Purkinje cell (primary cell): ENCODE results near the gene DGKH. TPM values are rescaled to one million over a fixed set of nuclear protein-coding genes. Genes with fewer than 3 reads are reported as not detected.

Experiments used
- polyA plus RNA-seq: library from polyadenylated mRNA; unstranded; fragments of >200 nt; fragmentation: Nextera tagmentation; gene quantifications from 2 replicates; pipeline ENCODE4 v1.2.1, GENCODE V29; 2014

The DGKH gene, protein sequence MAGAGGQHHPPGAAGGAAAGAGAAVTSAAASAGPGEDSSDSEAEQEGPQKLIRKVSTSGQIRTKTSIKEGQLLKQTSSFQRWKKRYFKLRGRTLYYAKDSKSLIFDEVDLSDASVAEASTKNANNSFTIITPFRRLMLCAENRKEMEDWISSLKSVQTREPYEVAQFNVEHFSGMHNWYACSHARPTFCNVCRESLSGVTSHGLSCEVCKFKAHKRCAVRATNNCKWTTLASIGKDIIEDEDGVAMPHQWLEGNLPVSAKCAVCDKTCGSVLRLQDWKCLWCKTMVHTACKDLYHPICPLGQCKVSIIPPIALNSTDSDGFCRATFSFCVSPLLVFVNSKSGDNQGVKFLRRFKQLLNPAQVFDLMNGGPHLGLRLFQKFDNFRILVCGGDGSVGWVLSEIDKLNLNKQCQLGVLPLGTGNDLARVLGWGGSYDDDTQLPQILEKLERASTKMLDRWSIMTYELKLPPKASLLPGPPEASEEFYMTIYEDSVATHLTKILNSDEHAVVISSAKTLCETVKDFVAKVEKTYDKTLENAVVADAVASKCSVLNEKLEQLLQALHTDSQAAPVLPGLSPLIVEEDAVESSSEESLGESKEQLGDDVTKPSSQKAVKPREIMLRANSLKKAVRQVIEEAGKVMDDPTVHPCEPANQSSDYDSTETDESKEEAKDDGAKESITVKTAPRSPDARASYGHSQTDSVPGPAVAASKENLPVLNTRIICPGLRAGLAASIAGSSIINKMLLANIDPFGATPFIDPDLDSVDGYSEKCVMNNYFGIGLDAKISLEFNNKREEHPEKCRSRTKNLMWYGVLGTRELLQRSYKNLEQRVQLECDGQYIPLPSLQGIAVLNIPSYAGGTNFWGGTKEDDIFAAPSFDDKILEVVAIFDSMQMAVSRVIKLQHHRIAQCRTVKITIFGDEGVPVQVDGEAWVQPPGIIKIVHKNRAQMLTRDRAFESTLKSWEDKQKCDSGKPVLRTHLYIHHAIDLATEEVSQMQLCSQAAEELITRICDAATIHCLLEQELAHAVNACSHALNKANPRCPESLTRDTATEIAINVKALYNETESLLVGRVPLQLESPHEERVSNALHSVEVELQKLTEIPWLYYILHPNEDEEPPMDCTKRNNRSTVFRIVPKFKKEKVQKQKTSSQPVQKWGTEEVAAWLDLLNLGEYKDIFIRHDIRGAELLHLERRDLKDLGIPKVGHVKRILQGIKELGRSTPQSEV
- polyA plus RNA-seq, result 112 and 125 TPM in 2 replicates

DNA sequence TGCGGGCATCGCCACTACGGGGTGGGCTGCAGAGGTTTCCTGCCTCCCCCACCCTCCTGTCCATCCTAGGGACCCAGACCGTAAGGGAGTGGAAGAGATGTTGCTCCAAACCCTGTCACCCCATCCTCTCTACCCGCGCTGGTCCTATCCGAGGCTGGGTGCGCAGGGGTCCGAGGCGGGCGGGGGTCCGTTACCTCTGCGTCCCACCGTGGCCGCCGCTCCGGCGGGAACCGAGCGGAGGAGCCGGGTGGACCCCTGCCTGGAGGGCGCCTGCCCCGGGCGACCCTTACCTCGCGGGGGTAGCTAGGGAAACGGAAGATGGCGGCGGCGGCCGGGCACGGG, at the start of gene DGKH:
TSS of gene DGKH (plus strand) at position 307 of the 342 bp plus-strand sequence. CDS start 126 bp downstream, outside the sequence.

GRCh38 chr13:42272115-42272803, 223.8 kb downstream of the DGKH start, which contains the start of gene AKAP11:
TSS of gene AKAP11 (plus strand) at chr13:42272152. CDS start at chr13:42286349, 14,197 bp downstream.

Other genes starting within 250 kb of the DGKH start
- gene VWA8, start 87.5 kb upstream of the DGKH start, polyA plus RNA-seq, result 17.4 and 22.7 TPM in 2 replicates
- 34.7 and 46.6 TPM in 2 replicates for gene AKAP11, start 223.5 kb downstream of the DGKH start, polyA plus RNA-seq